ENCODE data around the gene RAI14.
"Not testable (repeated sequence)": the region's sequence is repeated elsewhere in the genome, so short reads cannot be mapped to it uniquely, and the experiment has no call there.

RAI14 gene

GRCh38 chr5:34724741-34725140 lies 68.6 kb downstream of the RAI14 start:
- Histone ChIP-seq H3K36me3 (ENCODE audit: control insufficient read depth, low read length) (no peaks in the 10 kb centered on the region), H3K79me2 (ENCODE audit: control insufficient read depth, low read length) (no peaks in the 10 kb centered on the region), H4K20me1 (ENCODE audit: control insufficient read depth, insufficient read depth, low read depth, low read length) (no peaks in the 10 kb centered on the region)

GRCh38 chr5:34727166-34727749 lies 71.1 kb downstream of the RAI14 start:
- H3K9me3 ChIP-seq (ENCODE audit: control insufficient read depth, insufficient read depth, low read length); H3F3A ChIP-seq (ENCODE audit: control insufficient read depth, insufficient read depth); H3K4me2 ChIP-seq (ENCODE audit: low read length); H3K79me2 ChIP-seq (ENCODE audit: control insufficient read depth, low read length); H3K36me3 ChIP-seq (ENCODE audit: control insufficient read depth, low read length); H3K4me1 ChIP-seq (ENCODE audit: control insufficient read depth, low read length); H3K9me2 ChIP-seq (replicated peaks; ENCODE audit: control insufficient read depth, low read length); H4K20me1 ChIP-seq (ENCODE audit: control insufficient read depth, insufficient read depth, low read depth, low read length); H3K4me3 ChIP-seq (ENCODE audit: low read length); H3K27ac ChIP-seq (ENCODE audit: low read depth, low read length); H3K27me3 ChIP-seq (ENCODE audit: control insufficient read depth, low read length): not testable (repeated sequence)

More at GRCh38 chr5:34724741-34725140, 68.6 kb downstream of the RAI14 start:
- H3K27ac ChIP-seq (ENCODE audit: low read depth, low read length) = no peak overlapping the region
- no peak for TF ChIP-seq EZH2phosphoT487 (IDR thresholded peaks at IDR 0.05; ENCODE audit: borderline replicate concordance, low read length)
- TF ChIP-seq CTCF (IDR thresholded peaks at IDR 0.05; ENCODE audit: low read depth, low read length, poor library complexity, severe bottlenecking) = no peak
- no peaks in the 10 kb centered on the region for H3K9me2 ChIP-seq (replicated peaks; ENCODE audit: control insufficient read depth, low read length)
- H3K27me3 ChIP-seq (ENCODE audit: control insufficient read depth, low read length) = no peaks in the 10 kb centered on the region
- H3K4me1 ChIP-seq (ENCODE audit: control insufficient read depth, low read length) = no peaks in the 10 kb centered on the region
- no peaks in the 10 kb centered on the region for H3K9me3 ChIP-seq (ENCODE audit: control insufficient read depth, insufficient read depth, low read length)
- no peak overlapping the region for H3K4me3 ChIP-seq (ENCODE audit: low read length)
- H3F3A ChIP-seq (ENCODE audit: control insufficient read depth, insufficient read depth) = no peaks in the 10 kb centered on the region
- no peak overlapping the region for H3K4me2 ChIP-seq (ENCODE audit: low read length)

- Histone ChIP-seq H3K4me2 (ENCODE audit: low read length) (no peak overlapping the region), H3F3A (ENCODE audit: control insufficient read depth, insufficient read depth) (no peaks in the 10 kb centered on the region), H4K20me1 (ENCODE audit: control insufficient read depth, insufficient read depth, low read depth, low read length) (no peaks in the 10 kb centered on the region), H3K36me3 (ENCODE audit: control insufficient read depth, low read length) (no peaks in the 10 kb centered on the region), H3K27ac (ENCODE audit: low read depth, low read length) (no peak overlapping the region), H3K79me2 (ENCODE audit: control insufficient read depth, low read length) (no peaks in the 10 kb centered on the region), H3K27me3 (ENCODE audit: control insufficient read depth, low read length) (no peaks in the 10 kb centered on the region), H3K4me3 (ENCODE audit: low read length) (no peak overlapping the region), H3K9me2 (replicated peaks; ENCODE audit: control insufficient read depth, low read length) (no peaks in the 10 kb centered on the region), H3K4me1 (ENCODE audit: control insufficient read depth, low read length) (no peaks in the 10 kb centered on the region), H3K9me3 (ENCODE audit: control insufficient read depth, insufficient read depth, low read length) (no peaks in the 10 kb centered on the region)
- no peak for TF ChIP-seq CTCF (IDR thresholded peaks at IDR 0.05; ENCODE audit: low read depth, low read length, poor library complexity, severe bottlenecking)
- no peak for TF ChIP-seq EZH2phosphoT487 (IDR thresholded peaks at IDR 0.05; ENCODE audit: borderline replicate concordance, low read length)
These were observed 72.1 kb downstream of the RAI14 start for GRCh38 chr5:34728236-34728635.

- no peak overlapping the region for H3K4me2 ChIP-seq (ENCODE audit: low read length)
- no peaks in the 10 kb centered on the region for H4K20me1 ChIP-seq (ENCODE audit: control insufficient read depth, insufficient read depth, low read depth, low read length)
- no peak overlapping the region for H3K4me3 ChIP-seq (ENCODE audit: low read length)
- no peak overlapping the region for H3K27ac ChIP-seq (ENCODE audit: low read depth, low read length)
- no peaks in the 10 kb centered on the region for H3K4me1 ChIP-seq (ENCODE audit: control insufficient read depth, low read length)
- H3K36me3 ChIP-seq (ENCODE audit: control insufficient read depth, low read length) = no peaks in the 10 kb centered on the region
- TF ChIP-seq EZH2phosphoT487 (IDR thresholded peaks at IDR 0.05; ENCODE audit: borderline replicate concordance, low read length) = no peak
- no peak for TF ChIP-seq CTCF (IDR thresholded peaks at IDR 0.05; ENCODE audit: low read depth, low read length, poor library complexity, severe bottlenecking)
- H3K9me2 ChIP-seq (replicated peaks; ENCODE audit: control insufficient read depth, low read length) = no peaks in the 10 kb centered on the region
- H3F3A ChIP-seq (ENCODE audit: control insufficient read depth, insufficient read depth) = no peaks in the 10 kb centered on the region
- H3K27me3 ChIP-seq (ENCODE audit: control insufficient read depth, low read length) = no peaks in the 10 kb centered on the region
- H3K9me3 ChIP-seq (ENCODE audit: control insufficient read depth, insufficient read depth, low read length) = no peaks in the 10 kb centered on the region
- no peaks in the 10 kb centered on the region for H3K79me2 ChIP-seq (ENCODE audit: control insufficient read depth, low read length)
These were observed 75.5 kb downstream of the RAI14 start for GRCh38 chr5:34731435-34732232.
